Kidney epithelial cell (primary cell): ENCODE data around the gene SETD3. TPM values are rescaled to one million over a fixed set of nuclear protein-coding genes. Genes with fewer than 3 reads are reported as not detected.

ENCODE experiments used
- DNase-seq: peaks from one replicate; pipeline ENCODE4 v3.0.0-alpha.2; 2010; ENCODE audit warnings: low read depth
- H3K27me3 ChIP-seq: 2 replicates; pipeline ENCODE4 v1.6.0; 2011; ENCODE audit warnings: low read length; ENCODE audit not compliant: control insufficient read depth, insufficient read depth
- H3K36me3 ChIP-seq: 2 replicates; pipeline ENCODE4 v1.5.1; 2011; ENCODE audit warnings: low read length; ENCODE audit not compliant: control insufficient read depth, insufficient read depth
- H3K4me3 ChIP-seq: 2 replicates; pipeline ENCODE4 v1.5.1; 2011; ENCODE audit warnings: low read depth, mild to moderate bottlenecking, control low read depth, low read length
- CTCF ChIP-seq: IDR thresholded peaks from 2 replicates; pipeline ENCODE4 v1.5.1; 2011; ENCODE audit warnings: mild to moderate bottlenecking, moderate library complexity, low read length, control low read depth, inconsistent platforms; ENCODE audit not compliant: insufficient read depth, poor library complexity, severe bottlenecking
- total RNA-seq: library from RNA; depleted of rRNA; stranded (reverse); fragments of >200 nt; gene quantifications from 2 replicates; pipeline ENCODE4 v1.2.3, GENCODE V29; 2015

The SETD3 gene
- total RNA-seq, 1 donor from 2014 or later: 54.7 TPM

- H3K4me3 ChIP-seq: no peak overlapping the region
- no peaks in the 10 kb centered on the region for H3K36me3 ChIP-seq
- TF ChIP-seq CTCF: no peak
- no peaks in the 10 kb centered on the region for H3K27me3 ChIP-seq
- no peak for DNase-seq
Observed at GRCh38 chr14:99468836-99469592, 11.6 kb downstream of the SETD3 start.

- TF ChIP-seq CTCF: no peak
- DNase-seq: no peak
- H3K27me3 ChIP-seq: no peaks in the 10 kb centered on the region
- H3K36me3 ChIP-seq: no peaks in the 10 kb centered on the region
- no peak overlapping the region for H3K4me3 ChIP-seq
Observed at GRCh38 chr14:99468081-99468480, 12.6 kb downstream of the SETD3 start.

- Histone ChIP-seq H3K4me3 (no peak overlapping the region), H3K36me3 (no peaks in the 10 kb centered on the region), H3K27me3 (no peaks in the 10 kb centered on the region)
- DNase-seq: no peak
- TF ChIP-seq CTCF: no peak
Observed at GRCh38 chr14:99467336-99468078, 13.2 kb downstream of the SETD3 start.

- H3K36me3 ChIP-seq: no peaks in the 10 kb centered on the region
- DNase-seq: no peak
- no peak overlapping the region for H3K4me3 ChIP-seq
- H3K27me3 ChIP-seq: no peaks in the 10 kb centered on the region
- no peak for TF ChIP-seq CTCF
Observed at GRCh38 chr14:99466758-99467157, 13.9 kb downstream of the SETD3 start.

- H3K4me3 ChIP-seq: no peak overlapping the region
Observed at GRCh38 chr14:99465288-99465687, 15.4 kb downstream of the SETD3 start.

More at GRCh38 chr14:99465288-99465687, 15.4 kb downstream of the SETD3 start:
- Histone ChIP-seq H3K36me3 (no peaks in the 10 kb centered on the region), H3K27me3 (no peaks in the 10 kb centered on the region)
- TF ChIP-seq CTCF: no peak
- no peak for DNase-seq
